Measurements from ENCODE around the gene ARHGEF37. TPM values are rescaled to one million over a fixed set of nuclear protein-coding genes. Genes with fewer than 3 reads are reported as not detected.

The ARHGEF37 gene
- total RNA-seq, 4 donors from 2014 or later, result 10.2 to 21.4 (median 15.3) TPM

GRCh38 chr5:149598966-149599365 lies 17.7 kb downstream of the ARHGEF37 start:
- Histone ChIP-seq H3K27me3 (no peaks in the 10 kb centered on the region), H3K4me1 (peaks cover 0 to 2% (median 0%) of the 10 kb centered on the region in 4 donors), H3K9me3 (no peaks in the 10 kb centered on the region), H3K27ac (no peak overlapping the region), H3K36me3 (peaks cover 0 to 26% (median 0%) of the 10 kb centered on the region in 3 donors), H3K4me3 (no peak overlapping the region)
- no peak for DNase-seq
- TF ChIP-seq, protein P1, sequence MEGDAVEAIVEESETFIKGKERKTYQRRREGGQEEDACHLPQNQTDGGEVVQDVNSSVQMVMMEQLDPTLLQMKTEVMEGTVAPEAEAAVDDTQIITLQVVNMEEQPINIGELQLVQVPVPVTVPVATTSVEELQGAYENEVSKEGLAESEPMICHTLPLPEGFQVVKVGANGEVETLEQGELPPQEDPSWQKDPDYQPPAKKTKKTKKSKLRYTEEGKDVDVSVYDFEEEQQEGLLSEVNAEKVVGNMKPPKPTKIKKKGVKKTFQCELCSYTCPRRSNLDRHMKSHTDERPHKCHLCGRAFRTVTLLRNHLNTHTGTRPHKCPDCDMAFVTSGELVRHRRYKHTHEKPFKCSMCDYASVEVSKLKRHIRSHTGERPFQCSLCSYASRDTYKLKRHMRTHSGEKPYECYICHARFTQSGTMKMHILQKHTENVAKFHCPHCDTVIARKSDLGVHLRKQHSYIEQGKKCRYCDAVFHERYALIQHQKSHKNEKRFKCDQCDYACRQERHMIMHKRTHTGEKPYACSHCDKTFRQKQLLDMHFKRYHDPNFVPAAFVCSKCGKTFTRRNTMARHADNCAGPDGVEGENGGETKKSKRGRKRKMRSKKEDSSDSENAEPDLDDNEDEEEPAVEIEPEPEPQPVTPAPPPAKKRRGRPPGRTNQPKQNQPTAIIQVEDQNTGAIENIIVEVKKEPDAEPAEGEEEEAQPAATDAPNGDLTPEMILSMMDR (IDR thresholded peaks at IDR 0.05), result no peak
- no peak for TF ChIP-seq POLR2A (IDR thresholded peaks at IDR 0.05)

- Histone ChIP-seq H3K36me3 (peaks cover 0 to 26% (median 0%) of the 10 kb centered on the region in 3 donors), H3K4me1 (peaks cover 0 to 4% (median 1%) of the 10 kb centered on the region in 4 donors), H3K4me3 (no peak overlapping the region), H3K27ac (no peak overlapping the region), H3K9me3 (no peaks in the 10 kb centered on the region), H3K27me3 (no peaks in the 10 kb centered on the region)
- no peak for DNase-seq
- TF ChIP-seq POLR2A (IDR thresholded peaks at IDR 0.05), result no peak
- TF ChIP-seq, protein P1 (IDR thresholded peaks at IDR 0.05), result no peak
Observed at GRCh38 chr5:149599375-149599774, 18.1 kb downstream of the ARHGEF37 start.

- TF ChIP-seq POLR2A (IDR thresholded peaks at IDR 0.05), result no peak
- TF ChIP-seq, protein P1 (IDR thresholded peaks at IDR 0.05), result no peak
- Histone ChIP-seq H3K27me3 (no peaks in the 10 kb centered on the region), H3K4me3 (no peak overlapping the region), H3K36me3 (peaks cover 0 to 26% (median 0%) of the 10 kb centered on the region in 3 donors), H3K9me3 (no peaks in the 10 kb centered on the region), H3K27ac (no peak overlapping the region), H3K4me1 (peaks cover 0 to 11% (median 1%) of the 10 kb centered on the region in 4 donors)
- no peak for DNase-seq
Observed at GRCh38 chr5:149600932-149601331, 19.6 kb downstream of the ARHGEF37 start.

GRCh38 chr5:149603210-149603609 lies 21.9 kb downstream of the ARHGEF37 start:
- TF ChIP-seq, protein P1 (IDR thresholded peaks at IDR 0.05), result peak in 1 of 6 experiments; percentile 9
- no peak for TF ChIP-seq POLR2A (IDR thresholded peaks at IDR 0.05)
- no peaks in the 10 kb centered on the region for H3K27me3 ChIP-seq
- H3K4me1 ChIP-seq, result peaks cover 0 to 23% (median 3%) of the 10 kb centered on the region in 4 donors
- H3K9me3 ChIP-seq, result no peaks in the 10 kb centered on the region
- H3K4me3 ChIP-seq, result no peak overlapping the region
- peak overlapping the region in 3 of 4 donors; percentile 5 to 71 (median 55) for H3K27ac ChIP-seq
- H3K36me3 ChIP-seq, result peaks cover 0 to 26% (median 0%) of the 10 kb centered on the region in 3 donors
- DNase-seq, result peak in 1 of 3 donors; percentile 69

DNA sequence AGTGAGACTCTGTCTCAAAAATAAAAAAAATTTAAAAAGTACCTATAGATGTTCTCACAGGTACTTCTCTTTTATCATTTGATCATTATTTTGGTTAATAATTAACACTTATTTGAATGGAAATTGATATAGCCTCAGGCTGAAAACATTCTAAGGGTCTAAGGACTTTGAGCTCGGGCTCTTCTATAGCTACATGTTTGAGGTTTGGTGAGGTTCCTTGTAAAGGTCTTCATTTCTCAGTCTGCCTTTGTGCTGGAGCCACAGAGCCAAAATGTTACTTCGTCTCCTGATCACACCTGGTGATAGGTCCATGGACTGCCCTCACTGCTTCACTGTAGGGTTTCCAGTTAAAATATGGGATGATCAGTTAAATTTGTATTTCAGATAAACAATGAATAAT lies 22.6 kb downstream of the ARHGEF37 start:
- Histone ChIP-seq H3K4me3 (no peak overlapping the region), H3K9me3 (no peaks in the 10 kb centered on the region), H3K27me3 (no peaks in the 10 kb centered on the region), H3K4me1 (peaks cover 0 to 23% (median 3%) of the 10 kb centered on the region in 4 donors), H3K27ac (peak overlapping the region in 3 of 4 donors; percentile 5 to 71 (median 55)), H3K36me3 (peaks cover 0 to 24% (median 0%) of the 10 kb centered on the region in 3 donors)
- DNase-seq, result no peak
- TF ChIP-seq, protein P1 (IDR thresholded peaks at IDR 0.05), result no peak
- TF ChIP-seq POLR2A (IDR thresholded peaks at IDR 0.05), result no peak

Measured in Peyer's patch (tissue), 4 donors.